Neuronal stem cell (in vitro differentiated cells): ENCODE results near the gene CRLF2.
A peak's percentile ranks its signal among the peaks of the same experiment; 100 is the strongest.

Source experiments
- DNase-seq: peaks from one replicate; pipeline ENCODE4 v3.0.0-alpha.2; 2013; ENCODE audit warnings: low spot score
- H2AFZ ChIP-seq: one replicate; pipeline ENCODE4 v1.6.1; 2013; ENCODE audit warnings: mild to moderate bottlenecking, low read length, inconsistent platforms
- H2AK5ac ChIP-seq: 2 replicates; pipeline ENCODE4 v1.6.1; 2013; ENCODE audit warnings: low read depth, mild to moderate bottlenecking, inconsistent platforms, low read length, moderate library complexity, mixed read lengths
- H2BK120ac ChIP-seq: 2 replicates; pipeline ENCODE4 v1.6.1; 2013; ENCODE audit warnings: low read depth, mild to moderate bottlenecking, inconsistent platforms, low read length, moderate library complexity, mixed read lengths
- H2BK12ac ChIP-seq: one replicate; pipeline ENCODE4 v1.6.1; 2013; ENCODE audit warnings: low read length, inconsistent platforms
- H2BK15ac ChIP-seq: 2 replicates; pipeline ENCODE4 v1.6.1; 2013; ENCODE audit warnings: mild to moderate bottlenecking, low read length, inconsistent platforms, mixed read lengths
- H2BK5ac ChIP-seq: one replicate; pipeline ENCODE4 v1.6.1; 2013; ENCODE audit warnings: inconsistent platforms, mild to moderate bottlenecking, low read length, moderate library complexity
- H3K14ac ChIP-seq: one replicate; pipeline ENCODE4 v1.6.1; 2013; ENCODE audit warnings: low read length, inconsistent platforms
- H3K18ac ChIP-seq: 2 replicates; pipeline ENCODE4 v1.6.1; 2013; ENCODE audit warnings: low read length, inconsistent platforms
- H3K23ac ChIP-seq: 2 replicates; pipeline ENCODE4 v1.6.1; 2013; ENCODE audit warnings: low read depth, mild to moderate bottlenecking, mixed read lengths, low read length, inconsistent platforms; ENCODE audit not compliant: poor library complexity
- H3K27ac ChIP-seq: replicated peaks from 3 replicates; pipeline ENCODE4 v1.5.1; 2013; ENCODE audit warnings: low read length, inconsistent platforms
- H3K27me3 ChIP-seq, 3 experiments: 2 replicates each; pipeline ENCODE4 v1.6.1; 2013; ENCODE audit warnings: low read length in 3 of 3, mild to moderate bottlenecking in 2 of 3, inconsistent platforms in 1 of 3, low read depth in 1 of 3, mixed read lengths in 1 of 3, moderate library complexity in 1 of 3; ENCODE audit not compliant: control insufficient read depth in 3 of 3, insufficient read depth in 3 of 3
- H3K36me3 ChIP-seq, 2 donors: replicated peaks in 1 of 2; 2 replicates each; pipeline ENCODE4 v1.6.1; 2013; ENCODE audit warnings: low read length in 2 of 2; ENCODE audit not compliant: control insufficient read depth in 2 of 2, insufficient read depth in 2 of 2
- H3K4ac ChIP-seq: 2 replicates; pipeline ENCODE4 v1.6.1; 2013; ENCODE audit warnings: inconsistent platforms, mild to moderate bottlenecking, low read length, moderate library complexity
- H3K4me1 ChIP-seq, 2 donors: 1 replicate in 1 of 2; 2 replicates in 1 of 2; pipeline ENCODE4 v1.6.1; 2013; ENCODE audit warnings: low read length in 2 of 2, low read depth in 1 of 2; ENCODE audit not compliant: control insufficient read depth in 2 of 2, insufficient read depth in 1 of 2
- H3K4me2 ChIP-seq: one replicate; pipeline ENCODE4 v1.6.1; 2013; ENCODE audit warnings: mild to moderate bottlenecking, low read length, inconsistent platforms; ENCODE audit not compliant: insufficient read depth, poor library complexity, severe bottlenecking
- H3K4me3 ChIP-seq, 2 donors: 2 replicates each; pipeline ENCODE4 v1.5.1; 2013; ENCODE audit warnings: low read length in 2 of 2, mild to moderate bottlenecking in 2 of 2, inconsistent platforms in 1 of 2, moderate library complexity in 1 of 2
- H3K79me1 ChIP-seq: one replicate; pipeline ENCODE4 v1.6.1; 2013; ENCODE audit warnings: low read depth, mild to moderate bottlenecking, inconsistent platforms, low read length, moderate library complexity
- H3K9ac ChIP-seq: one replicate; pipeline ENCODE4 v1.6.1; 2013; ENCODE audit warnings: mild to moderate bottlenecking, low read depth, low read length, inconsistent platforms; ENCODE audit not compliant: poor library complexity
- H3K9me3 ChIP-seq, 2 donors: replicated peaks in 1 of 2; 2 replicates each; pipeline versions ENCODE3 to v1.6.1; 2013; ENCODE audit warnings: low read length in 2 of 2, mild to moderate bottlenecking in 2 of 2, inconsistent platforms in 1 of 2, low read depth in 1 of 2, mixed read lengths in 1 of 2, moderate library complexity in 1 of 2; ENCODE audit not compliant: control insufficient read depth in 2 of 2, insufficient read depth in 1 of 2
- H4K8ac ChIP-seq: one replicate; pipeline ENCODE4 v1.6.1; 2013; ENCODE audit warnings: low read depth, mild to moderate bottlenecking, inconsistent platforms, low read length, moderate library complexity
- H4K91ac ChIP-seq: one replicate; pipeline ENCODE4 v1.6.1; 2013; ENCODE audit warnings: low read length, low read depth, mild to moderate bottlenecking, inconsistent platforms; ENCODE audit not compliant: poor library complexity
- WGBS, 2 donors: extraction: QIAGEN DNeasy Blood & Tissue Kit; methylation state at CpG; one replicate each; pipeline ENCODE4 v1.1.7; 2013; ENCODE audit warnings: missing lambda C conversion rate in 2 of 2, mixed read lengths in 1 of 2; ENCODE audit not compliant: insufficient read length in 2 of 2, insufficient replicate concordance in 1 of 2; ENCODE audit errors: extremely low coverage in 2 of 2; 5-methylcytosine and 5-hydroxymethylcytosine counted together

The CRLF2 gene

GRCh38 chrX:1164322-1165288 is 47.8 kb downstream of the CRLF2 start:
- Histone ChIP-seq H3K9ac (no peak overlapping the region), H2BK15ac (no peak overlapping the region), H2BK120ac (no peak overlapping the region)

DNA sequence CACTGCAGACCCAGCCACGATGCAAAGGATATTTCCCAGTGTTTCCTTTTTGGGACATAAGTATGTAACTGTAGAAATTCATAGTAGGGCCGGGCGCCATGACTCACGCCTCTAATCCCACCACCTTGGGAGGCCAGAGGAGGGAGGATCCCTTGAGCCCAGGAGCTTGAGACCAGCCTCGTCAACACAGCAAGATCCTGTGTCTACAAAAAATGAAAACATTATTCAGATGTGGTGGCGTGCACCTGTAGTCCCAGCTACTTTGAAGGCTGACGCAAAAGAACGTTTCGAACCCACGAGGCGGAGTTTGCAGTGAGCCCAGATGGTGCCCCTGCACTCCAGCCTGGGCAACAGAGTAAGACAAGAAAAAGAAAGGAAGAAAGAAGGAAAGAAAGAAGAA is 49.2 kb downstream of the CRLF2 start:
- no peak overlapping the region for H2AFZ ChIP-seq
- DNase-seq = no peak

More at GRCh38 chrX:1164322-1165288, 47.8 kb downstream of the CRLF2 start:
- peaks cover 0 to 1% of the 10 kb centered on the region in 2 donors for H3K4me1 ChIP-seq
- no peak overlapping the region for H3K4me2 ChIP-seq
- no peak overlapping the region for H3K4me3 ChIP-seq
- H2BK12ac ChIP-seq = no peak overlapping the region
- H3K23ac ChIP-seq = no peak overlapping the region
- H3K14ac ChIP-seq = no peak overlapping the region
- peak overlapping the region; percentile 51 for H3K27ac ChIP-seq
- no CpG with 5 or more reads among the region's 18 CpGs for WGBS, 2 donors
- no peak overlapping the region for H3K18ac ChIP-seq
- H4K8ac ChIP-seq = no peak overlapping the region
- no peak overlapping the region for H2BK5ac ChIP-seq
- no peaks in the 10 kb centered on the region for H3K36me3 ChIP-seq
- H3K4ac ChIP-seq = no peak overlapping the region
- no peak overlapping the region for H4K91ac ChIP-seq
- H2AFZ ChIP-seq = peak overlapping the region; percentile 39
- H2AK5ac ChIP-seq = no peak overlapping the region
- no peaks in the 10 kb centered on the region for H3K9me3 ChIP-seq
- no peak for DNase-seq
- no peaks in the 10 kb centered on the region for H3K27me3 ChIP-seq
- no peaks in the 10 kb centered on the region for H3K79me1 ChIP-seq

GRCh38 chrX:1162119-1162916 is 50.1 kb downstream of the CRLF2 start:
- Histone ChIP-seq H2AFZ (no peak overlapping the region), H3K9me3 (no peaks in the 10 kb centered on the region), H3K27ac (no peak overlapping the region), H3K36me3 (no peaks in the 10 kb centered on the region), H2BK12ac (no peak overlapping the region), H3K4ac (no peak overlapping the region), H3K4me1 (peaks cover 0 to 1% of the 10 kb centered on the region in 2 donors), H2BK5ac (no peak overlapping the region), H3K4me3 (no peak overlapping the region), H3K4me2 (no peak overlapping the region), H3K79me1 (no peaks in the 10 kb centered on the region), H4K91ac (no peak overlapping the region), H3K18ac (no peak overlapping the region), H2BK15ac (no peak overlapping the region), H3K23ac (no peak overlapping the region), H4K8ac (no peak overlapping the region), H2BK120ac (no peak overlapping the region), H2AK5ac (no peak overlapping the region), H3K9ac (no peak overlapping the region), H3K27me3 (no peaks in the 10 kb centered on the region), H3K14ac (no peak overlapping the region)
- WGBS, 2 donors = no CpG with 5 or more reads among the region's 10 CpGs
- no peak for DNase-seq

More for the DNA sequence above, 49.2 kb downstream of the CRLF2 start:
- H2BK12ac ChIP-seq = no peak overlapping the region
- H2BK15ac ChIP-seq = no peak overlapping the region
- H3K4me1 ChIP-seq = peaks cover 0 to 1% of the 10 kb centered on the region in 2 donors
- H3K9ac ChIP-seq = no peak overlapping the region
- H3K36me3 ChIP-seq = no peaks in the 10 kb centered on the region
- H3K27ac ChIP-seq = no peak overlapping the region
- no peak overlapping the region for H2BK5ac ChIP-seq
- H4K8ac ChIP-seq = no peak overlapping the region
- H3K4me2 ChIP-seq = no peak overlapping the region
- H3K18ac ChIP-seq = peak overlapping the region; percentile 38
- no peak overlapping the region for H3K4ac ChIP-seq
- no CpG with 5 or more reads among the region's 11 CpGs for WGBS, 2 donors
- no peaks in the 10 kb centered on the region for H3K79me1 ChIP-seq
- H2BK120ac ChIP-seq = no peak overlapping the region
- H3K4me3 ChIP-seq = no peak overlapping the region
- no peak overlapping the region for H2AK5ac ChIP-seq
- no peaks in the 10 kb centered on the region for H3K9me3 ChIP-seq
- no peaks in the 10 kb centered on the region for H3K27me3 ChIP-seq
- no peak overlapping the region for H3K23ac ChIP-seq
- no peak overlapping the region for H3K14ac ChIP-seq
- no peak overlapping the region for H4K91ac ChIP-seq

DNA sequence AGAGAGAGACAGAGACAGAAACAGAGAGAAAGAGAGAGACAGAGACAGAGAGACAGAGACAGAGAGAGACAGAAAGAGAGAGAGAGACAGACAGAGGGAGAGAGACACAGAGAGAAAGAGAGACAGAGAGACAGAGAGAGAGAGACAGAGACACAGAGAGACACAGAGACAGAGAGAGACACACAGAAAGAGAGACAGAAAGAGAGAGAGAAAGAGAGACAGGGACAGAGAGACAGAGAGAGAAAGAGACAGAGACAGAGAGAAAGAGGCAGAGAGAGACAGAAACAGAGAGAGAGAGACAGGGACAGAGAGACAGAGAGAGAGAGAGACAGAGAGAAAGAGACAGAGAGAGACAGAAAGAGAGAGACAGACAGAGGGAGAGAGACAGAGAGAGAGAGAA is 52.9 kb downstream of the CRLF2 start:
- no peak overlapping the region for H2AFZ ChIP-seq
- H2AK5ac ChIP-seq = no peak overlapping the region
- H3K27me3 ChIP-seq = no peaks in the 10 kb centered on the region

More for the DNA sequence above, 52.9 kb downstream of the CRLF2 start:
- no peak overlapping the region for H3K9ac ChIP-seq
- no peak overlapping the region for H2BK120ac ChIP-seq
- DNase-seq = no peak
- no peak overlapping the region for H2BK5ac ChIP-seq
- no peak overlapping the region for H2BK15ac ChIP-seq
- no peaks in the 10 kb centered on the region for H3K4me1 ChIP-seq
- H4K91ac ChIP-seq = no peak overlapping the region
- H3K4ac ChIP-seq = no peak overlapping the region
- H3K18ac ChIP-seq = no peak overlapping the region
- no peak overlapping the region for H4K8ac ChIP-seq
- no peaks in the 10 kb centered on the region for H3K79me1 ChIP-seq
- no peak overlapping the region for H3K23ac ChIP-seq
- H3K14ac ChIP-seq = no peak overlapping the region
- H3K9me3 ChIP-seq = no peaks in the 10 kb centered on the region
- H3K36me3 ChIP-seq = no peaks in the 10 kb centered on the region
- H3K27ac ChIP-seq = no peak overlapping the region
- no peak overlapping the region for H2BK12ac ChIP-seq
- no peak overlapping the region for H3K4me3 ChIP-seq
- no peak overlapping the region for H3K4me2 ChIP-seq
